IMR-90 (cell line): Measurements from ENCODE around the gene TPCN1. TPM values are rescaled to one million over a fixed set of nuclear protein-coding genes. Genes with fewer than 3 reads are reported as not detected.

ENCODE experiments used
- ATAC-seq: fragments of 200-7000 bp; cut with Tn5 transposase; 2 replicates; pipeline ENCODE4 v1.9.1; 2020; ENCODE audit warnings: low read depth, mild to moderate bottlenecking, moderate library complexity
- BruUV-seq: library from RNA; stranded (reverse); fragments of 400-500 nt; replicated peaks from 2 replicates; lab custom pipeline; 2021; lab: Mats Ljungman, UMichigan
- CTCF ChIA-PET: fragments of 300-600 bp; formaldehyde crosslinking; extraction: SDS; loops from one replicate; lab custom pipeline; 2021; ENCODE audit warnings: antibody characterized with exemption; lab: Yijun Ruan, JAX
- POLR2A ChIA-PET: fragments of 300-600 bp; sonication (Branson Sonifier 250); formaldehyde crosslinking; loops from one replicate; lab custom pipeline; 2022; ENCODE audit warnings: antibody characterized with exemption; ENCODE audit not compliant: unreplicated experiment; lab: Charles Lee
- DNase-seq: peaks from one replicate; pipeline ENCODE4 v3.0.0; 2013
- H2AFZ ChIP-seq: replicated peaks from 2 replicates; pipeline ENCODE3; 2013; ENCODE audit warnings: low read length, mild to moderate bottlenecking; ENCODE audit not compliant: poor library complexity
- H2AK5ac ChIP-seq: 2 replicates; pipeline ENCODE4 v1.6.1; 2013; ENCODE audit warnings: low read depth, low read length, inconsistent platforms
- H2AK9ac ChIP-seq: replicated peaks from 2 replicates; pipeline ENCODE3; 2013; ENCODE audit warnings: mild to moderate bottlenecking, low read depth, low read length, moderate library complexity; ENCODE audit not compliant: poor library complexity
- H2BK120ac ChIP-seq: 2 replicates; pipeline ENCODE4 v1.6.1; 2013; ENCODE audit warnings: low read depth, low read length, inconsistent platforms
- H2BK15ac ChIP-seq: 3 replicates; pipeline ENCODE4 v1.6.1; 2013; ENCODE audit warnings: low read depth, low read length, inconsistent platforms
- H2BK20ac ChIP-seq: 2 replicates; pipeline ENCODE4 v1.6.1; 2013; ENCODE audit warnings: low read depth, mild to moderate bottlenecking, inconsistent platforms, low read length, moderate library complexity
- H2BK5ac ChIP-seq: 2 replicates; pipeline ENCODE4 v1.6.1; 2013; ENCODE audit warnings: mild to moderate bottlenecking, low read depth, low read length, inconsistent platforms; ENCODE audit not compliant: poor library complexity, severe bottlenecking
- H3K14ac ChIP-seq: replicated peaks from 2 replicates; pipeline ENCODE4 v1.6.1; 2013; ENCODE audit warnings: low read depth, low read length, inconsistent platforms
- H3K18ac ChIP-seq: 2 replicates; pipeline ENCODE4 v1.6.1; 2013; ENCODE audit warnings: low read depth, low read length, control low read depth
- H3K23ac ChIP-seq: 2 replicates; pipeline ENCODE4 v1.6.1; 2013; ENCODE audit warnings: low read depth, low read length, inconsistent platforms
- H3K27ac ChIP-seq: 2 replicates; pipeline ENCODE4 v1.5.1; 2013; ENCODE audit warnings: mild to moderate bottlenecking, control low read depth, low read length; ENCODE audit not compliant: insufficient read depth
- H3K27me3 ChIP-seq: 2 replicates; pipeline ENCODE4 v1.6.1; 2013; ENCODE audit warnings: low read length; ENCODE audit not compliant: control insufficient read depth, insufficient read depth
- H3K36me3 ChIP-seq: 2 replicates; pipeline ENCODE4 v1.6.1; 2013; ENCODE audit warnings: low read length, mixed read lengths; ENCODE audit not compliant: control insufficient read depth, insufficient read depth
- H3K4ac ChIP-seq: 2 replicates; pipeline ENCODE4 v1.6.1; 2013; ENCODE audit warnings: low read depth, low read length, inconsistent platforms
- H3K4me1 ChIP-seq: 2 replicates; pipeline ENCODE4 v1.6.1; 2013; ENCODE audit warnings: low read length, mixed read lengths; ENCODE audit not compliant: control insufficient read depth, insufficient read depth
- H3K4me2 ChIP-seq: 2 replicates; pipeline ENCODE4 v1.6.1; 2013; ENCODE audit warnings: low read depth, mild to moderate bottlenecking, control low read depth, low read length, moderate library complexity
- H3K4me3 ChIP-seq: 2 replicates; pipeline ENCODE4 v1.5.1; 2013; ENCODE audit warnings: low read depth, mild to moderate bottlenecking, control low read depth, low read length, moderate library complexity; ENCODE audit not compliant: insufficient read depth
- H3K56ac ChIP-seq: 2 replicates; pipeline ENCODE4 v1.6.1; 2013; ENCODE audit warnings: low read length, inconsistent platforms; ENCODE audit not compliant: insufficient read depth; ENCODE audit errors: extremely low read depth
- H3K79me1 ChIP-seq, 2 experiments: 2 replicates each; pipeline ENCODE4 v1.6.1; 2013; ENCODE audit warnings: low read length in 2 of 2, inconsistent platforms in 1 of 2, low read depth in 1 of 2
- H3K9ac ChIP-seq: 2 replicates; pipeline ENCODE4 v1.6.1; 2013; ENCODE audit warnings: low read depth, low read length, control low read depth
- H3K9me1 ChIP-seq: 2 replicates; pipeline ENCODE4 v1.6.1; 2013; ENCODE audit warnings: low read length, inconsistent platforms; ENCODE audit not compliant: insufficient read depth
- H3K9me3 ChIP-seq: 2 replicates; pipeline ENCODE4 v1.6.1; 2013; ENCODE audit warnings: low read length; ENCODE audit not compliant: control insufficient read depth, insufficient read depth
- H4K20me1 ChIP-seq: 2 replicates; pipeline ENCODE4 v1.6.1; 2013; ENCODE audit warnings: low read length, inconsistent platforms; ENCODE audit not compliant: insufficient read depth
- H4K5ac ChIP-seq: 2 replicates; pipeline ENCODE4 v1.6.1; 2013; ENCODE audit warnings: mild to moderate bottlenecking, low read depth, low read length, control low read depth
- H4K8ac ChIP-seq, 2 experiments: 2 replicates each; pipeline ENCODE4 v1.6.1; 2013; ENCODE audit warnings: low read depth in 2 of 2, low read length in 2 of 2, control low read depth in 1 of 2, inconsistent platforms in 1 of 2
- H4K91ac ChIP-seq: 2 replicates; pipeline ENCODE4 v1.6.1; 2013; ENCODE audit warnings: low read depth, low read length, inconsistent platforms; ENCODE audit not compliant: insufficient read depth
- BHLHE40 ChIP-seq: fragments of 150-350 bp; IDR thresholded peaks from 2 replicates; pipeline ENCODE4 v1.6.1; 2016; ENCODE audit warnings: mild to moderate bottlenecking, low read depth, low read length
- CEBPB ChIP-seq: IDR thresholded peaks from 2 replicates; pipeline ENCODE4 v1.6.1; 2012; ENCODE audit warnings: low read depth, low read length, improper control_type of control experiment
- CHD1 ChIP-seq: IDR thresholded peaks from 2 replicates; pipeline ENCODE4 v1.6.1; 2012; ENCODE audit warnings: low read depth, low read length, improper control_type of control experiment
- MAFK ChIP-seq: IDR thresholded peaks from 2 replicates; pipeline ENCODE4 v1.6.1; 2012; ENCODE audit warnings: low read depth, low read length, improper control_type of control experiment
- MAZ ChIP-seq: IDR thresholded peaks from 2 replicates; pipeline ENCODE4 v1.6.1; 2012; ENCODE audit warnings: low read depth, mild to moderate bottlenecking, low read length, improper control_type of control experiment, moderate library complexity, borderline replicate concordance
- MXI1 ChIP-seq: IDR thresholded peaks from 2 replicates; pipeline ENCODE4 v1.6.1; 2012; ENCODE audit warnings: low read depth, mild to moderate bottlenecking, low read length, moderate library complexity, borderline replicate concordance
- NFE2L2 ChIP-seq: fragments of 150-350 bp; IDR thresholded peaks from 2 replicates; pipeline ENCODE4 v1.6.1; 2016; ENCODE audit warnings: low read depth, mild to moderate bottlenecking, low read length
- POLR2A ChIP-seq: IDR thresholded peaks from 2 replicates; pipeline ENCODE4 v1.6.1; 2012; ENCODE audit warnings: mild to moderate bottlenecking, low read depth, low read length
- RFX5 ChIP-seq: IDR thresholded peaks from 2 replicates; pipeline ENCODE4 v1.8.0; 2012; ENCODE audit warnings: low read depth, mild to moderate bottlenecking, low read length, moderate library complexity
- SMC3 ChIP-seq: fragments of 150-350 bp; IDR thresholded peaks from 2 replicates; pipeline ENCODE4 v1.6.1; 2016; ENCODE audit warnings: low read depth, mild to moderate bottlenecking, antibody characterized with exemption, low read length, moderate library complexity
- WGBS, 2 experiments: methylation state at CpG; one replicate each; pipeline versions ENCODE4 v1.1.5 to v1.1.7; 2013; ENCODE audit warnings: missing lambda C conversion rate in 2 of 2; ENCODE audit not compliant: insufficient read length in 1 of 2; ENCODE audit errors: extremely low coverage in 2 of 2; 5-methylcytosine and 5-hydroxymethylcytosine counted together
- dilution Hi-C: fragments of 300-500 bp; cut with HindIII; formaldehyde crosslinking; loops from one replicate; pipeline ENCODE4 v1.14.3; 2018; ENCODE audit warnings: low sequenced_read_pairs; ENCODE audit not compliant: unreplicated experiment
- in situ Hi-C: fragments of 300-500 bp; cut with MboI; formaldehyde crosslinking; loops from 3 replicates; pipeline ENCODE4 v1.14.3; 2019; ENCODE audit warnings: low sequenced_read_pairs, inconsistent platforms, mixed read lengths
- intact Hi-C: fragments of 100-400 bp; cut with micrococcal nuclease; formaldehyde crosslinking; loops from 2 replicates; pipeline ENCODE4 v1.10.0; 2022
- polyA plus RNA-seq, 3 experiments: library from polyadenylated mRNA; depleted of rRNA; stranded (reverse); fragments of >200 nt; gene quantifications; 2 replicates each; pipeline ENCODE4 v1.2.3, GENCODE V29; 2012; ENCODE audit warnings: low replicate concordance in 1 of 3
- total RNA-seq: library from RNA; depleted of rRNA; stranded (reverse); fragments of >200 nt; gene quantifications from 2 replicates; pipeline ENCODE4 v1.2.3, GENCODE V29; 2012
- TF ChIP-seq, protein P1 (sequence below): conservative IDR thresholded peaks from 2 replicates; pipeline ENCODE4 v1.5.1; 2012; ENCODE audit warnings: mild to moderate bottlenecking, low read depth, low read length, improper control_type of control experiment
- TF ChIP-seq, protein P2 (sequence below): fragments of 150-350 bp; IDR thresholded peaks from 2 replicates; pipeline ENCODE4 v1.6.1; 2016; ENCODE audit warnings: low read depth, mild to moderate bottlenecking, low read length, moderate library complexity, borderline replicate concordance

TPCN1 gene
- total and polyA plus RNA-seq, 2 of the 4 experiments (the other 2 are of a cell fraction) = 2.0 to 13.2 TPM

DNA sequence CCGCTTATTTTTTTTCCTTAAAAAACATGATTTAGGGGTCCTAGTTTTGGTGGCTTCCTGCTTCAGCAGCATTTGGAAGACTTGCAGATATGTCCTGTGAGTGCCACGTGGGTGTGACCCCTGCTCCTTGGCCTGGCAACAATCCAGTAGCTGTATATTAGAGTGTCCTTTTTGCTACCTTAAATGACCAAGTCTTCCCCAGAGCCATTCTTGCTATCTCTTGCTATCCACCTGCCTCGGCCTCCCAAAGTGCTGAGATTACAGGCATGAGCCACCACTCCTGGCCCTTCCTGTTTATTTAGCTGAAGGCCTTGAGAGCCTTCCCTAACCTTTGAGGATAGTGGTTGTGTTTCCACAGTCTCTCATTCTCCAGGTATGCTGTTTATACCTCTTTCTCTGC, 17.0 kb downstream of the TPCN1 start:
- H3K9me3 ChIP-seq = no peaks in the 10 kb centered on the region
- 100% methylated on average over 1 of the region's 3 CpGs; no CpG with 5 or more reads in 1 of the 2 experiments for WGBS, 2 experiments
- ATAC-seq (no peak), DNase-seq (no peak)
- H3K27me3 ChIP-seq = no peaks in the 10 kb centered on the region
- dilution Hi-C loops = no loop called here
- H3K4me1 ChIP-seq = peaks cover 17% of the 10 kb centered on the region
- H3K36me3 ChIP-seq = peaks cover 2% of the 10 kb centered on the region; the same call in 1 of the 2 replicates
- H3K9ac ChIP-seq = no peak overlapping the region
- no peak overlapping the region for H4K8ac ChIP-seq
- no peak overlapping the region for H3K4ac ChIP-seq
- no peak overlapping the region for H4K91ac ChIP-seq
- in situ Hi-C loops = no loop called here
- intact Hi-C loops = no loop called here
- ChIA-PET POLR2A (no interaction called here), CTCF (interaction anchor here (1.1 kb wide), 1 partner anchor 9 kb away, joined by 3 read pairs; no protein-coding TSS in a partner anchor)
- no peak overlapping the region for H3K23ac ChIP-seq
- no peak overlapping the region for H2AFZ ChIP-seq
- no peak overlapping the region for H2BK5ac ChIP-seq
- H4K5ac ChIP-seq = no peak overlapping the region
- TF ChIP-seq SMC3 (no peak), POLR2A (no peak), RFX5 (no peak), MAZ (no peak), MAFK (no peak), BHLHE40 (no peak), CHD1 (no peak), CEBPB (no peak), MXI1 (no peak), NFE2L2 (no peak)
- TF ChIP-seq, protein P1, sequence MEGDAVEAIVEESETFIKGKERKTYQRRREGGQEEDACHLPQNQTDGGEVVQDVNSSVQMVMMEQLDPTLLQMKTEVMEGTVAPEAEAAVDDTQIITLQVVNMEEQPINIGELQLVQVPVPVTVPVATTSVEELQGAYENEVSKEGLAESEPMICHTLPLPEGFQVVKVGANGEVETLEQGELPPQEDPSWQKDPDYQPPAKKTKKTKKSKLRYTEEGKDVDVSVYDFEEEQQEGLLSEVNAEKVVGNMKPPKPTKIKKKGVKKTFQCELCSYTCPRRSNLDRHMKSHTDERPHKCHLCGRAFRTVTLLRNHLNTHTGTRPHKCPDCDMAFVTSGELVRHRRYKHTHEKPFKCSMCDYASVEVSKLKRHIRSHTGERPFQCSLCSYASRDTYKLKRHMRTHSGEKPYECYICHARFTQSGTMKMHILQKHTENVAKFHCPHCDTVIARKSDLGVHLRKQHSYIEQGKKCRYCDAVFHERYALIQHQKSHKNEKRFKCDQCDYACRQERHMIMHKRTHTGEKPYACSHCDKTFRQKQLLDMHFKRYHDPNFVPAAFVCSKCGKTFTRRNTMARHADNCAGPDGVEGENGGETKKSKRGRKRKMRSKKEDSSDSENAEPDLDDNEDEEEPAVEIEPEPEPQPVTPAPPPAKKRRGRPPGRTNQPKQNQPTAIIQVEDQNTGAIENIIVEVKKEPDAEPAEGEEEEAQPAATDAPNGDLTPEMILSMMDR = no peak
- TF ChIP-seq, protein P2, sequence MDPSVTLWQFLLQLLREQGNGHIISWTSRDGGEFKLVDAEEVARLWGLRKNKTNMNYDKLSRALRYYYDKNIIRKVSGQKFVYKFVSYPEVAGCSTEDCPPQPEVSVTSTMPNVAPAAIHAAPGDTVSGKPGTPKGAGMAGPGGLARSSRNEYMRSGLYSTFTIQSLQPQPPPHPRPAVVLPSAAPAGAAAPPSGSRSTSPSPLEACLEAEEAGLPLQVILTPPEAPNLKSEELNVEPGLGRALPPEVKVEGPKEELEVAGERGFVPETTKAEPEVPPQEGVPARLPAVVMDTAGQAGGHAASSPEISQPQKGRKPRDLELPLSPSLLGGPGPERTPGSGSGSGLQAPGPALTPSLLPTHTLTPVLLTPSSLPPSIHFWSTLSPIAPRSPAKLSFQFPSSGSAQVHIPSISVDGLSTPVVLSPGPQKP = no peak
- H3K27ac ChIP-seq = no peak overlapping the region
- H3K56ac ChIP-seq = no peak overlapping the region
- H2BK120ac ChIP-seq = no peak overlapping the region
- H2AK9ac ChIP-seq = peak overlapping the region; percentile 39
- H4K20me1 ChIP-seq = peaks cover 7% of the 10 kb centered on the region; the same call in 1 of the 2 replicates
- H3K9me1 ChIP-seq = peaks cover 25% of the 10 kb centered on the region
- H2AK5ac ChIP-seq = peak overlapping the region; percentile 68; the same call in 1 of the 2 replicates
- peaks cover 0 to 14% of the 10 kb centered on the region in 2 experiments; a peak in 2 of 4 replicates for H3K79me1 ChIP-seq
- H2BK15ac ChIP-seq = no peak overlapping the region
- no peak overlapping the region for H3K14ac ChIP-seq
- H2BK20ac ChIP-seq = no peak overlapping the region
- no TSS peak for BruUV-seq
- no peak overlapping the region for H3K4me3 ChIP-seq
- no peak overlapping the region for H3K4me2 ChIP-seq
- no peak overlapping the region for H3K18ac ChIP-seq
